Large intestine (tissue), 3 donors: ENCODE results near the gene CPLANE2. TPM values are rescaled to one million over a fixed set of nuclear protein-coding genes. Genes with fewer than 3 reads are reported as not detected.

Source experiments
- DNase-seq, 2 donors: peaks; one replicate each; pipeline versions ENCODE4 v3.0.0 to v3.0.0-alpha.2; 2013
- H3K27ac ChIP-seq: one replicate; pipeline ENCODE4 v1.5.1; 2013; ENCODE audit warnings: low read length
- H3K27me3 ChIP-seq: 2 replicates; pipeline ENCODE4 v1.6.1; 2013; ENCODE audit warnings: low read length; ENCODE audit not compliant: control insufficient read depth, insufficient read depth
- H3K36me3 ChIP-seq: 2 replicates; pipeline ENCODE4 v1.6.1; 2013; ENCODE audit warnings: low read length; ENCODE audit not compliant: control insufficient read depth, insufficient read depth
- H3K4me1 ChIP-seq: one replicate; pipeline ENCODE4 v1.6.1; 2013; ENCODE audit warnings: low read length; ENCODE audit not compliant: control insufficient read depth, insufficient read depth
- H3K4me3 ChIP-seq: one replicate; pipeline ENCODE4 v1.5.1; 2013; ENCODE audit warnings: low read length
- H3K9me3 ChIP-seq: one replicate; pipeline ENCODE4 v1.6.1; 2013; ENCODE audit warnings: mild to moderate bottlenecking, low read depth, low read length, moderate library complexity; ENCODE audit not compliant: control insufficient read depth
- WGBS: methylation state at CpG from one replicate; pipeline ENCODE4 v1.1.5; 2013; ENCODE audit warnings: low lambda C conversion rate; ENCODE audit not compliant: insufficient coverage; 5-methylcytosine and 5-hydroxymethylcytosine counted together
- polyA plus RNA-seq: library from polyadenylated mRNA; unstranded; fragments of 120-200 nt; gene quantifications from one replicate; pipeline ENCODE4 v1.2.1, GENCODE V29; 2013

Gene CPLANE2
- polyA plus RNA-seq, 1 donor = 6.2 TPM

GRCh38 chr1:16189003-16189402 is 48.0 kb downstream of the CPLANE2 start:
- Histone ChIP-seq H3K9me3 (no peaks in the 10 kb centered on the region), H3K27ac (peak overlapping the region; percentile 47), H3K4me1 (peaks cover 14% of the 10 kb centered on the region), H3K4me3 (no peak overlapping the region), H3K27me3 (no peaks in the 10 kb centered on the region), H3K36me3 (no peaks in the 10 kb centered on the region)
- no CpG with 5 or more reads among the region's 6 CpGs for WGBS
- peak; percentile 72 to 86 for DNase-seq

DNA sequence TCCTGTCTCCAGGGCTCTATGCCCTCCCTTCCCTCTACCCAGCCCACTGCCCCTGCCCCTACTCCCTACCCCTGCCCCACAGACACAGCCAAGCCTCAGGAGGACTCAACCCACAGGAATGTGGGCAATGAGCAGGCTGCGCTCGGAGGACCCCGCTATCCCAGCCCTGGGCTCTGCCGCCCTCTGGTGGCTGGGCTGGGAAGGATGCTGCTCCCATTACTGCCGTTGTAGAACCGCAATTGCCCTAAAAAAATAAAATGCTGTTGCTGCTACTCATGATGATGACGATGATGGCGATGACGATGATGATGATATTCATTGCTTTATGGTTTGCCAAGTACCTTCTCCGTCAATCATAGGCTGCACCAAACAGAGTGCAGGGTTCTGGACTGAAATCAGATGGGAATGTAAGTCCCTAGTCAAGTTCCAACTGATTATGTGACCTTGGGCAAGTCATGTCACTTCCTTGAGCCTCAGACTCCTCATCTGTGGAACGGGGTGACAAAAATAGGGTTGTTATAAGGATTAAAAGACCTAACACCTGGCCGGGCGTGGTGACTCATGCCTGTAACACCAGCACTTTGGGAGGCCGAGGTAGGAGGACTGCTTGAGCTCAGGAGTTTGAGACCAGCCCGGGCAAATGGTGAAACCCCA is 49.1 kb downstream of the CPLANE2 start:
- Histone ChIP-seq H3K27ac (no peak overlapping the region), H3K9me3 (no peaks in the 10 kb centered on the region), H3K4me1 (peaks cover 14% of the 10 kb centered on the region), H3K4me3 (no peak overlapping the region), H3K36me3 (no peaks in the 10 kb centered on the region), H3K27me3 (no peaks in the 10 kb centered on the region)
- WGBS = no CpG with 5 or more reads among the region's 15 CpGs
- DNase-seq = peak; percentile 71 to 82

DNA sequence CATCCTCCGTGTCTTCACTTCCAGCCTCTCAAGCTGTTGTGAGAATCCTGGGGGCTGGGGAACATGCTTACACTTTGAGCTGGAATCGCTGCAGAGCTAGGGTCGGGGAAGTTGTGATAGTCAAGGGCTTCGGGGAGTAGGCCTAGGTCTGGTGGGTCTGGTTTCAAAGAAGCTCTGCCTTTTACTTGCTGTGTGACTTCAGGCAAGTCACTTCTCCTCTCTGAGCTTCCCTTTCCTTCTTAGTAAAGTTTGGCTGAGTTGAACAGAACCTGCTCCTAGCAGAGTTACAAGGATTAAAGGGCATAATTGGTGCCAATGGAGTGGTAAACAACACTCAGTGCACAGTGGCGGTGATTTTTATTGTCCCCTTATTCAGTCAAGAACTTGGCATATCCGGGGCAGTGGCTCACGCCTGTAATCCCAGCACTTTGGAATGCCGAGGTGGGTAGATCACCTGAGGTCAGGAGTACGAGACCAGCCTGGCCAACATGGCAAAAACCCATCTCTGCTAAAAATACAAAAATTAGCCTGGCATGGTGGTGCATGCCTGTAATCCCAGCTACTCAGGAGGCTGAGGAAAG is 50.2 kb downstream of the CPLANE2 start:
- no peaks in the 10 kb centered on the region for H3K36me3 ChIP-seq
- no peak overlapping the region for H3K4me3 ChIP-seq
- WGBS = no CpG with 5 or more reads among the region's 9 CpGs
- no peaks in the 10 kb centered on the region for H3K9me3 ChIP-seq
- H3K27me3 ChIP-seq = no peaks in the 10 kb centered on the region
- peaks cover 23% of the 10 kb centered on the region for H3K4me1 ChIP-seq
- H3K27ac ChIP-seq = no peak overlapping the region
- no peak for DNase-seq

DNA sequence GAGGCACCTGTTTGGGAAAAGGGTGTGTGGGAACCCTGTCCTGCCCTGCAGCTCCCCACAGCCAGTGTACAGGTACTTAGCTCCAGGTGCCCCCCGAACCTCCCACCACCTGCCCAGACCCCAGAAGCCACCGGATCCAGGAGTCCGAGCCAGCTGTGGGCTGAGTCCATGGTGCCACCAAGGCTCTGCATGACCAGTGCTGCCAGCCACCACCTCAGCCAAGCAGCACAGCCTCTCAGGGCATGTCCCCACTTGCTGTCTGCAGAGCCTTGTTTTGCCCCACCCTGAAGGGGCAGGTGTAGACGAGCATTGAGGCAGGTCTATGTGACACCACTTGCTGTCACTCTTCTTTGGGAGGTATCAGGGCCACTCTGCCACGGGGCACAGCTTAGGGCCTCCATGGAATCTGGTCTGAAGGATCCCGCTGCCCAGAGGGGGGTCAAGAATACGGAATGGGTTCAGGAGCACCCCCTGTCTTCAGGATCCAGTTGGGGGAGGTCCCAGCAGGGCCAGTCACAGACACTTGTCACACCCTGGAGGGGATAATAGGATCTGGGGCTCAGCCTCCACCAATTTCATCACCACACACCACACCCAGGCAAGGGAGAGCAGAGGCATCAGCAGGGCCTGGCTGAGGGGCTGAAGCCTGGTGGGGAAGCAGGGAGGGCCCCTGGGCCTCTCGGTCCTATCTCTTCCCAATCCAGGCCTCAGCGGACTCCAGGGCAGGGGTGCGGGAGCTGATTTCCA is 52.3 kb downstream of the CPLANE2 start:
- H3K4me3 ChIP-seq = no peak overlapping the region
- peaks cover 27% of the 10 kb centered on the region for H3K4me1 ChIP-seq
- no CpG with 5 or more reads among the region's 10 CpGs for WGBS
- H3K27ac ChIP-seq = no peak overlapping the region
- H3K27me3 ChIP-seq = no peaks in the 10 kb centered on the region
- no peaks in the 10 kb centered on the region for H3K9me3 ChIP-seq
- no peaks in the 10 kb centered on the region for H3K36me3 ChIP-seq
- no peak for DNase-seq

- no peak overlapping the region for H3K27ac ChIP-seq
- H3K4me1 ChIP-seq = peaks cover 25% of the 10 kb centered on the region
- WGBS = no CpG with 5 or more reads among the region's 19 CpGs
- no peaks in the 10 kb centered on the region for H3K36me3 ChIP-seq
- no peaks in the 10 kb centered on the region for H3K9me3 ChIP-seq
- H3K4me3 ChIP-seq = no peak overlapping the region
- DNase-seq = no peak
- no peaks in the 10 kb centered on the region for H3K27me3 ChIP-seq
Observed at GRCh38 chr1:16183765-16184556, 53.0 kb downstream of the CPLANE2 start.

- H3K27me3 ChIP-seq = no peaks in the 10 kb centered on the region
- no peak overlapping the region for H3K27ac ChIP-seq
- no peak for DNase-seq
- peaks cover 26% of the 10 kb centered on the region for H3K4me1 ChIP-seq
- H3K4me3 ChIP-seq = no peak overlapping the region
- no peaks in the 10 kb centered on the region for H3K9me3 ChIP-seq
- 93% methylated on average over 4 of the region's 13 CpGs for WGBS
- no peaks in the 10 kb centered on the region for H3K36me3 ChIP-seq
Observed at GRCh38 chr1:16183179-16183578, 53.8 kb downstream of the CPLANE2 start.

DNA sequence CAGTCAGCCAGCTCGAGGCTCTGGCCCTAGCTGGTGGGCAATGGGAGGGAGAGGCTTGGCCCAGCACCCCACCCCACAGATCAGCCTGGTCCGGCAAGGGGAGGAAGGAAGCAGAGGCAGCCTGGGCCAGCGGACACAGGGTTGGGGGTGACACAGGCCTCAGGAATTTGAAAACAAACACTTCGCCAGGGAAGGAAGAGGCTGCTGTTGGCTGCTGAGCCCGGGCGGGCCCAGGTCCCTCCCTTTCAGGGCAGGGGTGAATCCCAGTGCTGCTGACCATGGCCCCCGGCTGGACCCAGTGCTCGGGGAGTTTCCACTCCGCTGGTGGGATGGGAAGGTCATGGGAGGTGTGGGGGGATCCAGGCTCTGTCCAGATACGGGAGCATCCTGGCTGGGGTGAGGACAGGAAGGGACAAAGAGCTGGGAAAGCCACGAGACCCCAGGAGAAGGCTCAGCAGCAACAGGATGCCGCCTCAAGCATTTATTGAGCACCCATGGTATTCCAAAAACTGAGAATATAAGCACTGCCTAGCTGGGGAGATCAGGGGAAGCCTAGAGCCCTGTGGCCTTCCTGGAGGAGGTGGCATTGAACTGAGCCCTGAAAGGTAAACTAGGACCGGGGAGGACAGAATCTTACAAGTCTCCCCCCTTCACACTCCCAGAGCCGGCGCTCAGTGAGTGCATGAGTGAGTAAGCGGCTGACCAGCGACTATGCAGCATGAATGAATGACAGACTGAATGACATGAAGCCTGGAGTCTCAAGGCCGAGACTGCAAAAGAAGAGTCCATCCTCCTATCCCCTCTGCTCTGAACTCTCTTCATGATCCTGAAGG is 54.9 kb downstream of the CPLANE2 start:
- no peak overlapping the region for H3K4me3 ChIP-seq
- no peaks in the 10 kb centered on the region for H3K9me3 ChIP-seq
- peak in 1 of 2 donors; percentile 60 for DNase-seq
- no peaks in the 10 kb centered on the region for H3K36me3 ChIP-seq
- no CpG with 5 or more reads among the region's 18 CpGs for WGBS
- no peaks in the 10 kb centered on the region for H3K27me3 ChIP-seq
- peaks cover 27% of the 10 kb centered on the region for H3K4me1 ChIP-seq
- peak overlapping the region; percentile 82 for H3K27ac ChIP-seq

Other genes starting within 250 kb of the CPLANE2 start
- not detected for gene SRARP, start 232.9 kb downstream of the CPLANE2 start, polyA plus RNA-seq
- 13.2 TPM for gene HSPB7, start 219.1 kb downstream of the CPLANE2 start, polyA plus RNA-seq
- 0.18 TPM for gene CLCNKA, start 215.1 kb downstream of the CPLANE2 start, polyA plus RNA-seq
- 0.42 TPM for gene CLCNKB, start 193.4 kb downstream of the CPLANE2 start, polyA plus RNA-seq
- gene FAM131C, start 163.5 kb downstream of the CPLANE2 start, polyA plus RNA-seq = 1.1 TPM
- gene EPHA2, start 81.1 kb downstream of the CPLANE2 start, polyA plus RNA-seq = 18.5 TPM
- gene ARHGEF19, start 24.5 kb downstream of the CPLANE2 start, polyA plus RNA-seq = 12.2 TPM
- gene FBXO42, start 115.3 kb upstream of the CPLANE2 start, polyA plus RNA-seq = 17.0 TPM
- 78.6 TPM for gene SZRD1, start 130.1 kb upstream of the CPLANE2 start, polyA plus RNA-seq
- gene SPATA21, start 200.2 kb upstream of the CPLANE2 start, polyA plus RNA-seq = not detected
- 44.5 TPM for gene NECAP2, start 203.5 kb upstream of the CPLANE2 start, polyA plus RNA-seq